WTC11 (cell line): ENCODE measurements around the gene KHDRBS1. TPM values are rescaled to one million over a fixed set of nuclear protein-coding genes. Genes with fewer than 3 reads are reported as not detected.

ENCODE experiments used
- ATAC-seq: fragments of 200-7000 bp; cut with Tn5 transposase; 2 replicates; pipeline ENCODE4 v1.10.0; 2021; ENCODE audit warnings: mild to moderate bottlenecking, moderate library complexity
- CTCF ChIA-PET: fragments of 300-600 bp; sonication (Branson Sonifier 250); formaldehyde crosslinking; loops from one replicate; lab custom pipeline; 2021; ENCODE audit warnings: antibody characterized with exemption; lab: Charles Lee
- POLR2A ChIA-PET: fragments of 350-600 bp; sonication (Branson Sonifier 250); formaldehyde crosslinking; loops from one replicate; lab custom pipeline; 2021; ENCODE audit warnings: antibody characterized with exemption; lab: Charles Lee
- DNase-seq: peaks from one replicate; pipeline ENCODE4 v3.0.0; 2021; ENCODE audit warnings: low spot score
- H3K27ac Mint-ChIP-seq: 2 replicates; pipeline ENCODE4 v1.8.0; 2021; ENCODE audit warnings: mixed read lengths
- H3K27me3 Mint-ChIP-seq: 2 replicates; pipeline ENCODE4 v1.8.0; 2021; ENCODE audit warnings: low read depth, mild to moderate bottlenecking, moderate library complexity, mixed read lengths
- H3K36me3 Mint-ChIP-seq: 2 replicates; pipeline ENCODE4 v1.8.0; 2021; ENCODE audit warnings: mixed read lengths
- H3K4me1 Mint-ChIP-seq: 2 replicates; pipeline ENCODE4 v1.8.0; 2022; ENCODE audit warnings: mixed read lengths
- H3K4me3 Mint-ChIP-seq: 2 replicates; pipeline ENCODE4 v1.8.0; 2021; ENCODE audit warnings: mild to moderate bottlenecking, moderate library complexity, mixed read lengths
- H3K9me3 Mint-ChIP-seq: 2 replicates; pipeline ENCODE4 v1.8.0; 2021; ENCODE audit warnings: mixed read lengths
- AR ChIP-seq: fragments of 250-450 bp; sonication (Bioruptor Pico); IDR thresholded peaks from 2 replicates; pipeline ENCODE4 v1.9.0; 2021; ENCODE audit warnings: mild to moderate bottlenecking
- ATF3 ChIP-seq: sonication (generic); formaldehyde crosslinking; conservative IDR thresholded peaks from 2 replicates; pipeline ENCODE4 v1.8.1; 2022; ENCODE audit warnings: mild to moderate bottlenecking, missing genetic modification reagents
- ATF6 ChIP-seq: sonication (generic); formaldehyde crosslinking; IDR thresholded peaks from 2 replicates; pipeline ENCODE4 v1.8.1; 2023; ENCODE audit warnings: mild to moderate bottlenecking, missing genetic modification reagents
- E2F5 ChIP-seq: sonication (generic); formaldehyde crosslinking; IDR thresholded peaks from 2 replicates; pipeline ENCODE4 v1.8.1; 2022; ENCODE audit warnings: mild to moderate bottlenecking, moderate library complexity, missing genetic modification reagents
- FOXP1 ChIP-seq: sonication (generic); formaldehyde crosslinking; IDR thresholded peaks from 2 replicates; pipeline ENCODE4 v1.8.0; 2022; ENCODE audit warnings: missing genetic modification reagents, mild to moderate bottlenecking, moderate library complexity, borderline replicate concordance
- HMGXB4 ChIP-seq: sonication (generic); formaldehyde crosslinking; IDR thresholded peaks from 2 replicates; pipeline ENCODE4 v1.8.1; 2023; ENCODE audit warnings: mild to moderate bottlenecking, moderate library complexity, missing genetic modification reagents
- JAZF1 ChIP-seq: fragments of 250-450 bp; sonication (Bioruptor Pico); IDR thresholded peaks from 2 replicates; pipeline ENCODE4 v1.9.0; 2021; ENCODE audit warnings: moderate library complexity, mild to moderate bottlenecking, inconsistent platforms
- NFE2L1 ChIP-seq: sonication (generic); formaldehyde crosslinking; IDR thresholded peaks from 2 replicates; pipeline ENCODE4 v1.8.1; 2023; ENCODE audit warnings: missing genetic modification reagents
- NR2C2 ChIP-seq: sonication (generic); formaldehyde crosslinking; IDR thresholded peaks from 2 replicates; pipeline ENCODE4 v1.8.0; 2022; ENCODE audit warnings: mild to moderate bottlenecking, missing genetic modification reagents
- NR3C1 ChIP-seq: sonication (generic); formaldehyde crosslinking; conservative IDR thresholded peaks from 2 replicates; pipeline ENCODE4 v1.8.1; 2023; ENCODE audit warnings: low read depth, mild to moderate bottlenecking, missing genetic modification reagents
- OVOL2 ChIP-seq: fragments of 250-450 bp; sonication (Bioruptor Pico); IDR thresholded peaks from 2 replicates; pipeline ENCODE4 v1.9.0; 2021; ENCODE audit warnings: mild to moderate bottlenecking, borderline replicate concordance
- SMAD4 ChIP-seq: sonication (generic); formaldehyde crosslinking; IDR thresholded peaks from 2 replicates; pipeline ENCODE4 v1.8.0; 2022; ENCODE audit warnings: mild to moderate bottlenecking, missing genetic modification reagents
- TEAD1 ChIP-seq: sonication (generic); formaldehyde crosslinking; IDR thresholded peaks from 2 replicates; pipeline ENCODE4 v1.8.0; 2022; ENCODE audit warnings: mild to moderate bottlenecking, missing genetic modification reagents
- ZMAT4 ChIP-seq: fragments of 250-450 bp; sonication (Bioruptor Pico); IDR thresholded peaks from 2 replicates; pipeline ENCODE4 v1.9.0; 2021; ENCODE audit warnings: mild to moderate bottlenecking
- ZNF138 ChIP-seq: sonication (generic); formaldehyde crosslinking; conservative IDR thresholded peaks from 2 replicates; pipeline ENCODE4 v1.8.1; 2022; ENCODE audit warnings: mild to moderate bottlenecking, moderate library complexity, missing genetic modification reagents
- ZNF263 ChIP-seq: sonication (generic); formaldehyde crosslinking; IDR thresholded peaks from 2 replicates; pipeline ENCODE4 v1.8.1; 2022; ENCODE audit warnings: low read depth, mild to moderate bottlenecking, moderate library complexity, missing genetic modification reagents
- ZNF423 ChIP-seq: fragments of 250-450 bp; sonication (Bioruptor Pico); IDR thresholded peaks from 2 replicates; pipeline ENCODE4 v2.1.2; 2022; ENCODE audit warnings: mild to moderate bottlenecking, moderate library complexity
- ZSCAN18 ChIP-seq: fragments of 250-450 bp; sonication (Bioruptor Pico); IDR thresholded peaks from 2 replicates; pipeline ENCODE4 v2.1.2; 2022; ENCODE audit warnings: mild to moderate bottlenecking, moderate library complexity
- total RNA-seq: library from RNA; stranded (reverse); gene quantifications from 3 replicates; pipeline ENCODE4 v1.2.3, GENCODE V29; 2021

KHDRBS1 gene
- total RNA-seq, 1 experiment from 2014 or later, result 264 TPM

- H3K27ac Mint-ChIP-seq, result no peak overlapping the region
- H3K4me1 Mint-ChIP-seq, result no peaks in the 10 kb centered on the region
- no peak for ATAC-seq
- CTCF ChIA-PET, result interaction anchor here (0.6 kb wide), 1 partner anchor 22 kb away, joined by 3 read pairs; no protein-coding TSS in a partner anchor
- H3K9me3 Mint-ChIP-seq, result no peaks in the 10 kb centered on the region
- TF ChIP-seq TEAD1, result no peak
- TF ChIP-seq JAZF1 (CRISPR knock-in tag), result no peak
- TF ChIP-seq ZNF263 (CRISPR knock-in tag), result no peak
- TF ChIP-seq FOXP1 (CRISPR knock-in tag), result no peak
- TF ChIP-seq ZSCAN18 (CRISPR knock-in tag), result no peak
- TF ChIP-seq ZNF423 (CRISPR knock-in tag), result no peak
- no peak for TF ChIP-seq ZMAT4 (CRISPR knock-in tag)
- no peak for TF ChIP-seq ATF3 (CRISPR knock-in tag)
- no peak for TF ChIP-seq OVOL2 (CRISPR knock-in tag)
- no peak for TF ChIP-seq NR3C1 (CRISPR knock-in tag)
- no peak for TF ChIP-seq ZNF138 (CRISPR knock-in tag)
- TF ChIP-seq ATF6 (CRISPR knock-in tag), result no peak
- no peak for TF ChIP-seq E2F5
- TF ChIP-seq HMGXB4 (CRISPR knock-in tag), result no peak
- no peak for TF ChIP-seq NR2C2 (CRISPR knock-in tag)
- no peak for TF ChIP-seq SMAD4 (CRISPR knock-in tag)
- TF ChIP-seq AR (CRISPR knock-in tag), result no peak
- no peak for TF ChIP-seq NFE2L1
- TF ChIP-seq, all 79 proteins: peak for 0
- POLR2A ChIA-PET, result no interaction called here
- peaks cover 33% of the 10 kb centered on the region for H3K36me3 Mint-ChIP-seq
- no peaks in the 10 kb centered on the region for H3K27me3 Mint-ChIP-seq
- no peak overlapping the region for H3K4me3 Mint-ChIP-seq
- no peak for DNase-seq
These were observed 15.1 kb downstream of the KHDRBS1 start for GRCh38 chr1:32028746-32029145.
